ES-I3 (cell line): ENCODE data around the gene REC114.
"Not testable (repeated sequence)": the region's sequence is repeated elsewhere in the genome, so short reads cannot be mapped to it uniquely, and the experiment has no call there.

Source experiments
- H3K36me3 ChIP-seq: 2 replicates; pipeline ENCODE4 v1.6.1; 2013; ENCODE audit warnings: mild to moderate bottlenecking, low read length, control low read depth, moderate library complexity; ENCODE audit not compliant: insufficient read depth
- H3K4me1 ChIP-seq: 2 replicates; pipeline ENCODE4 v1.6.1; 2013; ENCODE audit warnings: mild to moderate bottlenecking, control low read depth, low read length; ENCODE audit not compliant: insufficient read depth
- H3K9ac ChIP-seq: 2 replicates; pipeline ENCODE4 v1.6.1; 2013; ENCODE audit warnings: low read depth, mild to moderate bottlenecking, low read length, moderate library complexity
- H3K9me3 ChIP-seq: 2 replicates; pipeline ENCODE4 v1.6.1; 2013; ENCODE audit warnings: mild to moderate bottlenecking, low read length, moderate library complexity; ENCODE audit not compliant: control insufficient read depth, insufficient read depth

REC114 gene

GRCh38 chr15:73567020-73567419 lies 124.1 kb downstream of the REC114 start:
- Histone ChIP-seq H3K36me3 (peaks cover 23% of the 10 kb centered on the region), H3K9ac (no peak overlapping the region), H3K9me3 (no peaks in the 10 kb centered on the region), H3K4me1 (peaks cover 5% of the 10 kb centered on the region)

DNA sequence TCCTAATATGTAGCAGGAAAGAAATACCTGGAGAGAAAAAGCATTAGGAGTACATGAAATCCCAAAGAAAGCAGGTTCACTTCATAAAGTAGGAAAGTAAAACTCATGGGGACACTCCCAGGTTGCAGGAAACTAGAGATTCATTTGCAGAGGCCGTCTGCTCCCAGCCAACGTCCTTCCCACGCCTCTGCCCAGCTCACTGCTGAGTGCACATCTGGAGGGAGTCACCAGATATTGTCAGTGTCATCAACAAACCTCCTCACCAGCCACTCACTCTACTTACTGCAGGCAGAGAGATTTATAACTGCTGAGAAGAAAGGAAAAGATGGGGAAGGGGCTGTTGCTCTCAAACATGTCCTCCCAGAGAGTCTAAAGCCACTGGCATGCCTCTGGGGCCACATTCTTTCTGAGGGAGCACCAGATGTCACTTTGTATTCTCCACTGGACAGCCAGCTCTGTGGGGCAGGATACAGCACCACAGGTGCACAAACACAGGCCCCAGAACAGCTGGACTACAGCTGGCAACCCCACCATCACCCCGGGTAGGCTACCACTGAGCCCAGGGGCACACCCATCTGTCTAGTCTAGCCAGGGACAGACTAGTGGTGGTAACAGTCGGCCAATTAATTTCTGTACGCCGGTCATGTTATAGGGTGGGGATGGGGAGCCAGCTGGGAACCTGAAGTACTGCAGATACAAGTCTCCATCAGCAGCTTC lies 125.8 kb downstream of the REC114 start:
- peaks cover 18% of the 10 kb centered on the region for H3K36me3 ChIP-seq
- H3K9me3 ChIP-seq = no peaks in the 10 kb centered on the region
- H3K4me1 ChIP-seq = peaks cover 5% of the 10 kb centered on the region
- no peak overlapping the region for H3K9ac ChIP-seq

DNA sequence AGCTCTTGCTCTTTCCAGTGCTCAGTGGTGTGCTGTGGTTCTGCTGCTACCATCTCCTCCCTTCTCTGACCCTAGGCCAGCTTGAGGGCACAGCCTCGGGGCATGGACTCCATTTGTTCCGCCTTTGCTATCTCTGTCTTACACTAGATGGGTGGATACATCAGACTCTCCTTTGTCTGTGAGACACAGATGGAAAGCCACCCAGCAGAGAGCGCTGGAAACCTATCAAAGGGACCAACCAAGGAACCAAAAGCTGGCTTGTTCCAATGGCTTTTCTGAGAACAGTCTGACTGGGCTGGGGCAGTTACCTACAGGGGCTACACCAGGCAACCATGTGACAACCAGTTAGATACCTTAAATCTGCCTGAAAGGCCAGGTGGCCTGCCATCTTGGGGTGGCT lies 126.4 kb downstream of the REC114 start:
- peaks cover 18% of the 10 kb centered on the region for H3K36me3 ChIP-seq
- H3K4me1 ChIP-seq = peaks cover 5% of the 10 kb centered on the region
- H3K9ac ChIP-seq = no peak overlapping the region
- no peaks in the 10 kb centered on the region for H3K9me3 ChIP-seq

DNA sequence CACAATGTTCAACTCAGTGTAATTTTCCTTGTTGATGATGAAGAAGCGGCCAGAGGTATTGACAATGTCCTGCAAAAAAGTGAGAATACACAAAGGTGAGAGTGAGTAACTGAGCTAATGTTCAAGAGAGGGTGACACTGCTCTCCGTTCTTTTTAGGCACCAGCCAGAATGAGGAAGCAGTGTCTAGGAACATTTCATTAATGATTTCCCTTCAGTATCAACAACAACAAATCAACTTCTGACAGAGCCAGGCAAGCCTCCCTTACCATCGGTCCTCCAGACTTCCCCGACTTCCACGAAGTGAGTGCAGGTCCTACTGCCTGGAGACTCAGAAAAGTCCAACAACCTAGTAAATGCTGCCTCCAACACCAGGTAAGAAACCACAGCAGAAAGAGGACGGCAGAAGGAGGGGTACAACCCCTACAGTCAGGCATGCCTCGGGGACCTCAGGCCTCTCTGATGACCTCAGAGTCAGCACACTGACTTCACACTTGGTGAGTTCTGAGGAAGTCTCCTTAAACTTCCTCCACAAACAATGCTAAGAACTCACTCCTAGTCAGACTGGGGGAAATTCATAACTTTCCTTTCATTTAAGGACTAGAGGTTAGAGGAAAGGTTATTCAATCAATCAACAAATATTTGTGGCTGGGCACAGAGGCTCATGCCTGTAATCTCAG lies 127.5 kb downstream of the REC114 start:
- H3K9me3 ChIP-seq = no peaks in the 10 kb centered on the region
- peaks cover 18% of the 10 kb centered on the region for H3K36me3 ChIP-seq
- no peak overlapping the region for H3K9ac ChIP-seq
- H3K4me1 ChIP-seq = peaks cover 2% of the 10 kb centered on the region

DNA sequence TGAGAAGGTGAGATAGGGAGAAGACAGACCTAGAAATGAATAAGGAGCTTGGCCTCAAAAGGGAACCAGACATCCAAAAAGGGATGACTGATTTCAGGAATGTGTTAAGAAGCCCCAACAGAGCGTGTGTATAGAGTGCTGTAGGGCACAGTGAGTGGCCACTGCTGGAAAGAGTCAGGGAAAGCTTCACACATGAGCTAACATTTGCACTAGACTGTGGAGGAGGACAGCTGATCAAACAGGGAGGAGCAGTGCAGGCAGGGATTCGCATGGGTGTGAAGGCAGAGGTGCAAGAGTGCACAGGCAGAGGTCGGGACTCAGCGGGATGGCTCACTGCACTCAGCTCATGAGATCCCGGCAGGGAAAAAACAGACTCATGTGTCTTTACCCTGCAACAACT lies 128.4 kb downstream of the REC114 start:
- Histone ChIP-seq H3K9ac (no peak overlapping the region), H3K36me3 (peaks cover 18% of the 10 kb centered on the region), H3K9me3 (no peaks in the 10 kb centered on the region), H3K4me1 (no peaks in the 10 kb centered on the region)

GRCh38 chr15:73572296-73572695 lies 129.3 kb downstream of the REC114 start:
- Histone ChIP-seq H3K4me1 (no peaks in the 10 kb centered on the region), H3K9me3 (no peaks in the 10 kb centered on the region), H3K9ac (no peak overlapping the region), H3K36me3 (peaks cover 18% of the 10 kb centered on the region)

DNA sequence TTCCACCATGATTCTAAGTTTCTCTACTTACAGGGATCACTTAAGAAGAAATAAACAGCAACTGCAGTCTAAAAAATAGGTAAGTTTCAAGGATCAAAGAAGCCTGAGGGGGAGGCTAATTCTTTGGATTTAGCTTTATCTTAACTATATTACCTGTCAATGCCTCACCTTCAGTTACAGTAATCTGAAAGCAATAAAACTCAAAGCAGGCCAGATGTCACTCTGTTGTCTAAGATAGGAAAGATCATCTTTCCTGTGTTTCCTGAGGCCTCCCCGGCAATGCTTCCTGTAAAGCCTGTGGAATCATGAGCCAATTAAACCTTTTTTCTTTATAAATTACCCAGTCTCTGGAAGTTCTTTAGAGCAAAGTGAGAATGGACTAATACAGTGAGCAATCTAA lies 130.1 kb downstream of the REC114 start:
- Histone ChIP-seq H3K4me1 (no peaks in the 10 kb centered on the region), H3K9me3 (no peaks in the 10 kb centered on the region), H3K36me3 (peaks cover 18% of the 10 kb centered on the region), H3K9ac (no peak overlapping the region)

DNA sequence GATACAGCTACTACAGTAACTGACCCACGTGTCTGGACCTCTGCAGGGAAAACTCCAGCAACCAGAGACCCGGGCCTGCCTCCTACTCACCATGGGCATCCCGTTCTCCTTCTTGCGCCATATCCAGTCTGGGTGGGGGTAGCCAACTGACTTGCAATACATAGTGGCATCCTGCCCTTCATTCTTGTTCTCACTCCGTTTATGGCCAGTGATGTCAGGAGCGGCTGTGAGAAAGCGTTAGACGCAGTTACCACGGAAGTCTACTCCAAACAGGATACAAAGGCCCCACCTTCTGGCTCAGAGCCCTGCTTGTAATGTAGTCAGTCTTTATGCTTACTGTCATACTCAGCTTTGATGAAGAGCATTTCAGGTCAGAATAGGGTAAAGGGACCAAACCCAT lies 130.6 kb downstream of the REC114 start:
- Histone ChIP-seq H3K9me3 (no peaks in the 10 kb centered on the region), H3K9ac (no peak overlapping the region), H3K36me3 (peaks cover 18% of the 10 kb centered on the region), H3K4me1 (no peaks in the 10 kb centered on the region)

- Histone ChIP-seq H3K9ac (no peak overlapping the region), H3K9me3 (no peaks in the 10 kb centered on the region)
Observed at GRCh38 chr15:73575636-73576247, 132.8 kb downstream of the REC114 start.

GRCh38 chr15:73577593-73577992 lies 134.6 kb downstream of the REC114 start:
- not testable (repeated sequence) for H3K9ac ChIP-seq, H3K9me3 ChIP-seq, H3K4me1 ChIP-seq, H3K36me3 ChIP-seq

More at GRCh38 chr15:73575636-73576247, 132.8 kb downstream of the REC114 start:
- no peaks in the 10 kb centered on the region for H3K4me1 ChIP-seq
- H3K36me3 ChIP-seq = peaks cover 5% of the 10 kb centered on the region; the same call in 1 of the 2 replicates

DNA sequence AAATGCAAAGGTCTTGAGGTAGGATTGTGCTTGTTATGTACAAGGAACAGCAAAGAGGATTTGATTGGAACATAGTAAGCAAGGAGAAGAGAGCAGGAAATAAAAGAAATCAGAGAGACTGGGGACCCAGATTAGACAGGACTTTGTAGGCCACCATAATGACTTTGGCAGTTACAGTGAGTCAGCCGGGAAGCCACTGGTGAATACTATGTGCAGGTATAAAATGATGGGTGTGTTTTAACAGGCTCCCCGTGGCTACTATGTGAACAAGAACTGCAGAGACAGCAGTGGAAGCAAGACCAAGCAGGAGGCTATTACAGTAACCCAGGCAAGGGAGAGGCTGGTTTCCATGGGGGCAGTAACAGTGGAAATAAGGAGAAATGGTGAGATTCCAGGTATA lies 135.1 kb downstream of the REC114 start:
- peaks cover 5% of the 10 kb centered on the region; the same call in 1 of the 2 replicates for H3K36me3 ChIP-seq
- no peaks in the 10 kb centered on the region for H3K9me3 ChIP-seq
- H3K4me1 ChIP-seq = no peaks in the 10 kb centered on the region
- no peak overlapping the region for H3K9ac ChIP-seq

DNA sequence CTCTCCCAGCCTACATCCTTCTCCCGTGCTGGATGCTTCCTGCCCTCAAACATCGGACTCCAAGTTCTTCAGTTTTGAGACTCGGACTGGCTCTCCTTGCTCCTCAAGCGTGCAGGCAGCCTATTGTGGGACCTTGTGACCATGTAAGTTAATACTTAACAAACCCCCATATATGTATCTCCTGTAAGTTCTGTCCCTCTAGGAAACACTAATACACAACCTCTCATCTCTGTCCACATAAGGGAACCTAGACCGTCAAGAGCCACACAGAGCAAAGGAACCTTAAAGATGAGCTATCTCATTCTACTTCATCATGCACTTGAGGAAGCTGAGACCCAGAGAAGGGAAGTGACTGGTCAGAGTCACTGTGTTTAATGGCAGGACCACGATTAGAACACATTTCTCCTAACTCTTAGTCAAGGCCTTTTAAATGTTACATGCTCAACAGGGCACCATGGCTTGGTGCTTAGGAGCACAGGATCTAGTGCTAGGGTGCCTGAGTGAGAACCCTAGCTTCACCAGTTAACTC lies 140.0 kb downstream of the REC114 start:
- H3K9me3 ChIP-seq = no peaks in the 10 kb centered on the region
- no peaks in the 10 kb centered on the region for H3K4me1 ChIP-seq
- peaks cover 12% of the 10 kb centered on the region for H3K36me3 ChIP-seq
- H3K9ac ChIP-seq = no peak overlapping the region

DNA sequence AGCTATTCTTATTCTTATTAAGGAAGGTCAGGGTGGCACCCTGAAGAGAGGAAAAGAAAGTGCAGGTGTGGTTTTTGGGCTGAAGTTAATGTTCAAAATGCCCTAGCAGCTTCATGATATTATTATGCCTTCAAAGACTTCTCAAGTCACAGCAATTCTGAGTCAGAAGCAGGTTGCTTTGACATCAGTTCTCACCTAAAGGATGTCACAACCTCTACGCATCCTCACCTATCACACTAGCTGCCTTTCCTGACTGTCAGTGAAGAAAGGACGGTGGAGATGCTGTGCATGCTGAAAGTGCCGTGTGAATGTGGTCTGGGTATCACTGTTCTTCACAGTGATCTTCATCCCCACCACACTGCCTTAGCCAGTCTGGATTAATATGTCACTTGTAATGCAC lies 140.6 kb downstream of the REC114 start:
- Histone ChIP-seq H3K9me3 (no peaks in the 10 kb centered on the region), H3K36me3 (peaks cover 12% of the 10 kb centered on the region)

DNA sequence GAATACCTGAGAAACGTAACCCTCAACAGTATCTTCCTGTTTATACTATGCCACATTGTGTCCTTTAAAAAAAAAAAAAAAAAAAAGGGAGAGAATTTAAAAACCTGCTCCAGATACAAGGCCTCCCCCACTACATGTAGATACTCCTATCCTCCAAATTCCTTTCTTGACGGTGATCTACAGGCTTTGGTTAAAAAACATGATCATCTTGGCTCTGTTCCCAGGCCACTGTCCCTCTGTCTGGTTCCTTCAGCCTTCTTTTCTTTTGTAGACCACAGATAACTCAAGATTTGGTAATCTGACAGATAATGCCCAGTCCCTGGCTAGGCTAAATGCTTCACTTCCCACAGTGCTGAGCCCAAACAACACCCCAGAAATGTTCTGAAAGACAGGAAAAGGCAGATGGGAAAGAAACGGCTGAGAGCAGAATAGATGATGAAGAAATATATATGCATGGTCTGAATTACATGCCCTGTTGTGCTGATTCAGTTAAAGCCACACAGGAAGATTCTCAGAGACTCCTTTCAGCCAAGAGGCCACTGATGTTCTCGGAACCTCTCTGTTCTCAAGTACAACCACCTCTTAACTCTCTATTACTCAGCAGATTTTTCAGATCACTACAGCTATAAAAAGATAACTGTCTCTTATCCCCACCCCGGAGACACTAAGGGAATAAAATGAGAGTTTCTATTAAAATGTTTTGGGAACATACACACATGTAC lies 141.9 kb downstream of the REC114 start:
- Histone ChIP-seq H3K9ac (no peak overlapping the region), H3K9me3 (no peaks in the 10 kb centered on the region), H3K36me3 (peaks cover 14% of the 10 kb centered on the region), H3K4me1 (no peaks in the 10 kb centered on the region)

More for the DNA sequence above, 140.6 kb downstream of the REC114 start:
- no peaks in the 10 kb centered on the region for H3K4me1 ChIP-seq
- no peak overlapping the region for H3K9ac ChIP-seq
